ENCODE results near the gene SBDS. TPM values are rescaled to one million over a fixed set of nuclear protein-coding genes. Genes with fewer than 3 reads are reported as not detected.
"Not testable (repeated sequence)": the region's sequence is repeated elsewhere in the genome, so short reads cannot be mapped to it uniquely, and the experiment has no call there.

The SBDS gene
- total and polyA plus RNA-seq, 4 donors = 67.5 to 108 (median 96.0) TPM

DNA sequence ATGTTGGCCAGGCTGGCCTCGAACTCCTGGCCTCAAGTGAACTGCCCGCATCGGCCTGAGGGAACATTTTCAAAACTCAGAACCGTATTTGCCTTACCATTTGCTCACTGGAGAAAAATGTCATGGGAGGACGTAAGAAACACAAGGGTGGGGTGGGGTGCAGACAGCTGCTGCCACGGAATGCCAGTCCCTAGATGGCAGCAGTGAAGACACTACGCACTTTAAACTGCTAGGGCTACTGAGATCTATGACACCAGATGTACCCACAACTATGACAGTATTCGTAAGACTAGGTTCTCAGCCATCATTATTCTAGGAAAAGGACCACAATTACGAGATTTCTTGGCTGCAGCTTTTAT is 716 bp downstream of the SBDS start:
- not testable (repeated sequence) for H3K27me3 ChIP-seq (ENCODE audit: control insufficient read depth in 3 of 3, insufficient read depth in 3 of 3, low read length in 2 of 3); H3K4me1 ChIP-seq (ENCODE audit: control insufficient read depth in 5 of 5, insufficient read depth in 5 of 5, low read length in 5 of 5); H3K9me3 ChIP-seq (ENCODE audit: control insufficient read depth in 4 of 4, insufficient read depth in 3 of 4, low read length in 3 of 4)
- peak overlapping the region; percentile 83 for H3K4me3 ChIP-seq
- TF ChIP-seq, protein P1, sequence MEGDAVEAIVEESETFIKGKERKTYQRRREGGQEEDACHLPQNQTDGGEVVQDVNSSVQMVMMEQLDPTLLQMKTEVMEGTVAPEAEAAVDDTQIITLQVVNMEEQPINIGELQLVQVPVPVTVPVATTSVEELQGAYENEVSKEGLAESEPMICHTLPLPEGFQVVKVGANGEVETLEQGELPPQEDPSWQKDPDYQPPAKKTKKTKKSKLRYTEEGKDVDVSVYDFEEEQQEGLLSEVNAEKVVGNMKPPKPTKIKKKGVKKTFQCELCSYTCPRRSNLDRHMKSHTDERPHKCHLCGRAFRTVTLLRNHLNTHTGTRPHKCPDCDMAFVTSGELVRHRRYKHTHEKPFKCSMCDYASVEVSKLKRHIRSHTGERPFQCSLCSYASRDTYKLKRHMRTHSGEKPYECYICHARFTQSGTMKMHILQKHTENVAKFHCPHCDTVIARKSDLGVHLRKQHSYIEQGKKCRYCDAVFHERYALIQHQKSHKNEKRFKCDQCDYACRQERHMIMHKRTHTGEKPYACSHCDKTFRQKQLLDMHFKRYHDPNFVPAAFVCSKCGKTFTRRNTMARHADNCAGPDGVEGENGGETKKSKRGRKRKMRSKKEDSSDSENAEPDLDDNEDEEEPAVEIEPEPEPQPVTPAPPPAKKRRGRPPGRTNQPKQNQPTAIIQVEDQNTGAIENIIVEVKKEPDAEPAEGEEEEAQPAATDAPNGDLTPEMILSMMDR (IDR thresholded peaks at IDR 0.05; ENCODE audit: control extremely low read depth, extremely low read depth) = peak; percentile 26
- H3K27ac ChIP-seq (ENCODE audit: low read depth in 1 of 2, low read length in 1 of 2) = peak overlapping the region; percentile 98
- peak; percentile 66 for ATAC-seq (ENCODE audit: insufficient read depth, low FRiP score)
- DNase-seq = peak; percentile 72 to 79 (median 76)
- H3K36me3 ChIP-seq (ENCODE audit: control insufficient read depth in 4 of 4, insufficient read depth in 4 of 4, low read length in 4 of 4) = peaks cover 6 to 16% (median 10%) of the 10 kb centered on the region in 4 donors
- WGBS, 2 donors = 1 to 5% methylated on average over 9 of the region's 9 CpGs
- H3K9ac ChIP-seq (ENCODE audit: insufficient read depth in 1 of 2, low read length in 2 of 2) = peak overlapping the region; percentile 71 to 98

DNA sequence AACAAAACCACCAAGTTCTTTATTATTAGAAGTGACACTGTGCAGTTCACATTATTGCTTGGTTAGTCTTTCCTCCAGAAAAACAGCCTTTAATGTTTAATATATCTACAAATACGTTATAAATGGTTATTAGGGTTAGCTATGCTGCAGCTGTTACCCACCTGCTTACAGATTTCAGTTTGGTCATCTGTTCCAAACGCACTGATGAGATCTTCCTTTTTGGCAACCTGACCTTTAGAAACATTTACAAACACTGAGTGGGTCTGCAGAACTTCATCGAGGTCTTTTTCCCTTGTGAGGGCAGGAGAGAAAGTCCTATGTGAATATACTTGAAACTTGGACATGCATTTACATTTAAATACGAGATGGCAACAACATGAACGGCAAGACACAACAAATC is 1.3 kb downstream of the SBDS start:
- H3K9ac ChIP-seq (ENCODE audit: insufficient read depth in 1 of 2, low read length in 2 of 2) = peak overlapping the region in 1 of 2 donors; percentile 98
- H3K36me3 ChIP-seq (ENCODE audit: control insufficient read depth in 4 of 4, insufficient read depth in 4 of 4, low read length in 4 of 4) = peaks cover 6 to 13% (median 10%) of the 10 kb centered on the region in 4 donors
- not testable (repeated sequence) for H3K4me3 ChIP-seq; H3K9me3 ChIP-seq (ENCODE audit: control insufficient read depth in 4 of 4, insufficient read depth in 3 of 4, low read length in 3 of 4); DNase-seq; H3K4me1 ChIP-seq (ENCODE audit: control insufficient read depth in 5 of 5, insufficient read depth in 5 of 5, low read length in 5 of 5); ATAC-seq (ENCODE audit: insufficient read depth, low FRiP score); H3K27me3 ChIP-seq (ENCODE audit: control insufficient read depth in 3 of 3, insufficient read depth in 3 of 3, low read length in 2 of 3)
- 57 to 69% methylated on average over 5 of the region's 5 CpGs for WGBS, 2 donors
- H3K27ac ChIP-seq (ENCODE audit: low read depth in 1 of 2, low read length in 1 of 2) = peak overlapping the region; percentile 98

DNA sequence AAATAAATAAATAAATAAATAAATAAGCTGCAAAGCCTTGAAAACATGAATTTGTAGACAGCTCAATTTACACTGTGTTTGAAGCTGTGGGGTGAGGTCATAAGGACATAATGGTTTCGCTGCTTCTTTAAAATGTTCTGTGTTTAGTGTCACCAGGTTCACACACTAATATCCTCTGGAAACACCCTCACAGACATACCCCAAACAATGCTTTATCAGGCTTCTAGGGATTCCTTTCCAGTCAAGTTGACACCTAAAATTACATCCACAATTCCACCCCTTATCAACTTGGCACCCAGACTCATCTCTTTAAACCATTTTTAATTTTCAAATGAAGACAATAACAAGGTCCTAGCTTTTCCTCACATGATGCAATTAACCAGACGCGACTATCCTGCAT is 5.8 kb downstream of the SBDS start:
- peaks cover 6 to 23% (median 11%) of the 10 kb centered on the region in 4 donors for H3K36me3 ChIP-seq (ENCODE audit: control insufficient read depth in 4 of 4, insufficient read depth in 4 of 4, low read length in 4 of 4)
- H3K4me3 ChIP-seq; H3K27ac ChIP-seq (ENCODE audit: low read depth in 1 of 2, low read length in 1 of 2); ATAC-seq (ENCODE audit: insufficient read depth, low FRiP score); H3K27me3 ChIP-seq (ENCODE audit: control insufficient read depth in 3 of 3, insufficient read depth in 3 of 3, low read length in 2 of 3); H3K9me3 ChIP-seq (ENCODE audit: control insufficient read depth in 4 of 4, insufficient read depth in 3 of 4, low read length in 3 of 4); H3K9ac ChIP-seq (ENCODE audit: insufficient read depth in 1 of 2, low read length in 2 of 2); DNase-seq; H3K4me1 ChIP-seq (ENCODE audit: control insufficient read depth in 5 of 5, insufficient read depth in 5 of 5, low read length in 5 of 5): not testable (repeated sequence)
- WGBS, 2 donors = 94 to 100% methylated on average over 1 of the region's 3 CpGs

DNA sequence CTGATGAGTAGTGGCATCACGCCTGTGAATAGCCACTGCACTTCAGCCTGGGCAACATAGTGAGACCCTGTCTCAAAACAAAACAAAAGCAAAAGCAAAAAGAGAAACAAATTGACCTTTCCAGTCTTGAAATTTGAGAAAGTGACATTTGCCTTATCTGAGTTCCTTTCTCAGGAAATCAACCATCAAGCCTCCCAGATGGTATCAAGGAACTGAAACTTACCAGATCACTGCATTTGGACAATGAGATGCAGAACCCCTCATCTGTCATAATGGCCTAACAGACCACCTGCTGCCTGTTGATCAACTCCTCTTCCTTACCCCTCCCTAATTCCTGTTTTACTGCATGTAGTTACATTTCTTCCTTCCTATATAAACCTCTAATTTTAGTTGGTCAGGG is 15.1 kb downstream of the SBDS start:
- DNase-seq; H3K36me3 ChIP-seq (ENCODE audit: control insufficient read depth in 4 of 4, insufficient read depth in 4 of 4, low read length in 4 of 4); H3K9ac ChIP-seq (ENCODE audit: insufficient read depth in 1 of 2, low read length in 2 of 2); H3K4me1 ChIP-seq (ENCODE audit: control insufficient read depth in 5 of 5, insufficient read depth in 5 of 5, low read length in 5 of 5); H3K27me3 ChIP-seq (ENCODE audit: control insufficient read depth in 3 of 3, insufficient read depth in 3 of 3, low read length in 2 of 3); H3K9me3 ChIP-seq (ENCODE audit: control insufficient read depth in 4 of 4, insufficient read depth in 3 of 4, low read length in 3 of 4); H3K27ac ChIP-seq (ENCODE audit: low read depth in 1 of 2, low read length in 1 of 2); ATAC-seq (ENCODE audit: insufficient read depth, low FRiP score); H3K4me3 ChIP-seq: not testable (repeated sequence)
- WGBS, 2 donors = 88 to 95% methylated on average over 1 of the region's 1 CpG

DNA sequence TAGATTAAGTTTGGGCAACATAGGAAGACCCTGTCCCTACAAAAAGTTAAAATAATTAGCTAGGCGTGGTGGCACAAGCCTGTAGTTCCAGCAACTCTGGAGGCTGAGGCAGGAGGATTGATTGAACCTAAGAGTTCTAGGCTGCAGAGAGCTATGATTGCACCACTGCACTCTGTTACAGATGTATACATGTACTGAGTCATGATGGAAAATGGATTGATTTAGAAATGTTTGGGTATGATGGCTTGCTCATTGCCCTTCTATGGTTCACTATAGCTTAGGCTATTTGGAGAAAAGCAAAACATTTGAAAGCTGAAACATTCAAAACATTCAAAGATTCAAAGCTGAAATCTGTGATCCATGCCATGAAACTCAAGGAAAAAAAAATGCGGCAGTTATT is 16.4 kb downstream of the SBDS start:
- not testable (repeated sequence) for H3K4me1 ChIP-seq (ENCODE audit: control insufficient read depth in 5 of 5, insufficient read depth in 5 of 5, low read length in 5 of 5); H3K4me3 ChIP-seq; H3K9me3 ChIP-seq (ENCODE audit: control insufficient read depth in 4 of 4, insufficient read depth in 3 of 4, low read length in 3 of 4); H3K36me3 ChIP-seq (ENCODE audit: control insufficient read depth in 4 of 4, insufficient read depth in 4 of 4, low read length in 4 of 4); H3K27ac ChIP-seq (ENCODE audit: low read depth in 1 of 2, low read length in 1 of 2); ATAC-seq (ENCODE audit: insufficient read depth, low FRiP score); DNase-seq; H3K9ac ChIP-seq (ENCODE audit: insufficient read depth in 1 of 2, low read length in 2 of 2); H3K27me3 ChIP-seq (ENCODE audit: control insufficient read depth in 3 of 3, insufficient read depth in 3 of 3, low read length in 2 of 3)
- WGBS, 2 donors = 94 to 97% methylated on average over 2 of the region's 2 CpGs

GRCh38 chr7:66978312-66978711 is 17.1 kb downstream of the SBDS start:
- H3K27me3 ChIP-seq (ENCODE audit: control insufficient read depth in 3 of 3, insufficient read depth in 3 of 3, low read length in 2 of 3); ATAC-seq (ENCODE audit: insufficient read depth, low FRiP score); H3K4me3 ChIP-seq; H3K9me3 ChIP-seq (ENCODE audit: control insufficient read depth in 4 of 4, insufficient read depth in 3 of 4, low read length in 3 of 4); DNase-seq; H3K4me1 ChIP-seq (ENCODE audit: control insufficient read depth in 5 of 5, insufficient read depth in 5 of 5, low read length in 5 of 5); H3K36me3 ChIP-seq (ENCODE audit: control insufficient read depth in 4 of 4, insufficient read depth in 4 of 4, low read length in 4 of 4); H3K27ac ChIP-seq (ENCODE audit: low read depth in 1 of 2, low read length in 1 of 2); H3K9ac ChIP-seq (ENCODE audit: insufficient read depth in 1 of 2, low read length in 2 of 2): not testable (repeated sequence)
- 88 to 95% methylated on average over 4 to 5 of the region's 5 CpGs for WGBS, 2 donors

Data from lung (tissue), 12 donors.